SU-DHL-6 (cell line): Measurements from ENCODE around the gene PDLIM5.
"Not testable (repeated sequence)": the region's sequence is repeated elsewhere in the genome, so short reads cannot be mapped to it uniquely, and the experiment has no call there.

ENCODE experiments used
- H2AFZ ChIP-seq: fragments of 200-600 bp; sonication (generic); 2 replicates; pipeline ENCODE4 v1.6.1; 2014; ENCODE audit warnings: low read depth, mild to moderate bottlenecking, moderate library complexity, mixed read lengths, antibody characterized with exemption, low read length; ENCODE audit not compliant: severe bottlenecking
- H3F3A ChIP-seq: fragments of 200-600 bp; shearing (Covaris generic); 2 replicates; pipeline ENCODE4 v1.6.0; 2016; ENCODE audit warnings: antibody characterized with exemption, mild to moderate bottlenecking; ENCODE audit not compliant: insufficient read depth
- H3K27ac ChIP-seq: fragments of 200-600 bp; sonication (generic); 2 replicates; pipeline ENCODE4 v1.5.1; 2016; ENCODE audit warnings: low read depth, mild to moderate bottlenecking, low read length, moderate library complexity, mixed read lengths
- H3K27me3 ChIP-seq: fragments of 200-600 bp; sonication (generic), shearing (Covaris generic); 2 replicates; pipeline ENCODE4 v1.6.0; 2014; ENCODE audit warnings: mild to moderate bottlenecking, low read length
- H3K36me3 ChIP-seq: fragments of 200-600 bp; sonication (generic); 2 replicates; pipeline ENCODE4 v1.6.1; 2014; ENCODE audit warnings: mild to moderate bottlenecking, low read length, mixed read lengths
- H3K4me2 ChIP-seq: fragments of 300-600, 200-600 bp; shearing (Covaris generic), sonication (generic); 2 replicates; pipeline ENCODE4 v1.6.0; 2014; ENCODE audit warnings: low read length, low read depth, mild to moderate bottlenecking; ENCODE audit not compliant: poor library complexity, severe bottlenecking
- H3K4me3 ChIP-seq: fragments of 200-600 bp; sonication (generic); 2 replicates; pipeline ENCODE4 v1.5.1; 2014; ENCODE audit warnings: antibody characterized with exemption, low read length, mild to moderate bottlenecking, mixed read lengths; ENCODE audit not compliant: insufficient read depth, poor library complexity, severe bottlenecking
- H3K79me2 ChIP-seq: fragments of 200-600 bp; sonication (generic); 2 replicates; pipeline ENCODE4 v1.6.1; 2014; ENCODE audit warnings: mild to moderate bottlenecking, low read length, moderate library complexity; ENCODE audit not compliant: insufficient read depth
- H3K9ac ChIP-seq: fragments of 200-600 bp; sonication (generic); 2 replicates; pipeline ENCODE4 v1.7.0; 2014; ENCODE audit warnings: mild to moderate bottlenecking, low read length
- H3K9me2 ChIP-seq: fragments of 200-600 bp; sonication (generic); replicated peaks from 2 replicates; pipeline ENCODE4 v1.6.1; 2014; ENCODE audit warnings: low read length; ENCODE audit not compliant: insufficient read depth
- H3K9me3 ChIP-seq: fragments of 200-600 bp; sonication (generic); 2 replicates; pipeline ENCODE4 v1.6.1; 2014; ENCODE audit warnings: low read length, mixed read lengths; ENCODE audit not compliant: insufficient read depth
- H4K20me1 ChIP-seq: fragments of 200-600 bp; sonication (generic); 2 replicates; pipeline ENCODE4 v1.6.1; 2014; ENCODE audit warnings: low read depth, mild to moderate bottlenecking, antibody characterized with exemption, low read length, moderate library complexity, mixed read lengths
- CTCF ChIP-seq: fragments of 200-600 bp; sonication (generic); IDR thresholded peaks from one replicate; pipeline ENCODE4 v1.5.1; 2017; ENCODE audit warnings: antibody characterized with exemption, mild to moderate bottlenecking, low read length, moderate library complexity; ENCODE audit not compliant: insufficient read depth, poor library complexity, severe bottlenecking
- EZH2phosphoT487 ChIP-seq: fragments of 200-600 bp; sonication (generic), shearing (Covaris generic); conservative IDR thresholded peaks from 2 replicates; pipeline ENCODE4 v1.6.1; 2018; ENCODE audit warnings: mild to moderate bottlenecking, antibody characterized with exemption, low read length, moderate library complexity, mixed read lengths

The PDLIM5 gene

DNA sequence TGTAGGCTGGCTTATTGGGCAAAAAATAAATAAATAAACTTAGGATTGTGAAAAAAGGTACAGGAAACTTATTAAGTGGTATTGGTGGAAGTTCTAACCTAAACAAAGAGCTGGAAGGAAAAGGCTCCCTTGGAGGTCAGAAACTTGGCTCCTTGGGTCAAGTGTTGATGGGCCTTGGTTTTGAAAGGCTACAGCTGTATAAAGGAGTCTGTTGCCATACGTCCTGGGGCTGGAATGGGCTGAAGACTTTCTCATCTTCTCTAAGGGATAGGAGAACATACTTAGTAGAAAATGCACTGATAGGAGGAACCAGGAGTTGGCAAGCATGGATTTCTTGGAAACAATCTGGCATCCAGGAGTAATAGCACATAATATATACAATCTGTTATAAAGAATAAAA is 56.6 kb downstream of the PDLIM5 start:
- Histone ChIP-seq H3K4me3 (no peak overlapping the region), H3K9me3 (no peaks in the 10 kb centered on the region), H3K27me3 (no peaks in the 10 kb centered on the region), H3F3A (no peaks in the 10 kb centered on the region), H3K27ac (no peak overlapping the region), H3K79me2 (no peaks in the 10 kb centered on the region), H4K20me1 (no peaks in the 10 kb centered on the region), H3K9ac (no peak overlapping the region), H2AFZ (no peak overlapping the region), H3K36me3 (no peaks in the 10 kb centered on the region), H3K9me2 (no peaks in the 10 kb centered on the region), H3K4me2 (no peak overlapping the region)
- TF ChIP-seq EZH2phosphoT487 (no peak), CTCF (no peak)

DNA sequence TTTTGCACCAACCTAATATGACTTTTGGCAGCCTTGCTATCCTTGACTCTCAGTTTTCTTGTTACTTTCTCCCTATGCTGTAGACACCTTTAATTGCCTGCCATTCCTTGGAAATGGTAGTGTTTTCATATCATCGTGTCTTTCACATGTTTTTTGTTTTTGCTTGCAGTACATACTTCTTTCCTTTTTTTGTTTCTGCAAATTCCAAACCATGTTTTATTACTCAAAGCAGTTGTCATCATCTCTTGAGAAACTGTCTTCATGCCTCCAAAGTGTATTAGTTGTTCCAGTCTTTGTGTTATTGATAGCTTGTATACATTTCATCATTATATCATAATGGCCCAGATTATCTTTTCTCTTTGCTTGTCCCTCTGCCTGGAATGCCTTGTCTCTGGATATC is 57.1 kb downstream of the PDLIM5 start:
- H3K27me3 ChIP-seq, result no peaks in the 10 kb centered on the region
- no peak overlapping the region for H3K9ac ChIP-seq
- H3K27ac ChIP-seq, result no peak overlapping the region
- H2AFZ ChIP-seq, result no peak overlapping the region
- no peaks in the 10 kb centered on the region for H3K36me3 ChIP-seq
- H3F3A ChIP-seq, result no peaks in the 10 kb centered on the region
- H3K4me3 ChIP-seq, result no peak overlapping the region
- no peaks in the 10 kb centered on the region for H3K79me2 ChIP-seq
- no peaks in the 10 kb centered on the region for H3K9me3 ChIP-seq
- TF ChIP-seq CTCF (no peak), EZH2phosphoT487 (no peak)
- no peaks in the 10 kb centered on the region for H4K20me1 ChIP-seq
- H3K9me2 ChIP-seq, result no peaks in the 10 kb centered on the region
- no peak overlapping the region for H3K4me2 ChIP-seq

- Histone ChIP-seq H3K9ac (no peak overlapping the region), H3K9me2 (no peaks in the 10 kb centered on the region), H3K79me2 (no peaks in the 10 kb centered on the region), H4K20me1 (no peaks in the 10 kb centered on the region), H3K4me2 (no peak overlapping the region), H3F3A (no peaks in the 10 kb centered on the region), H3K27ac (no peak overlapping the region), H3K4me3 (no peak overlapping the region), H2AFZ (no peak overlapping the region), H3K36me3 (no peaks in the 10 kb centered on the region), H3K27me3 (no peaks in the 10 kb centered on the region), H3K9me3 (no peaks in the 10 kb centered on the region)
- TF ChIP-seq CTCF, result no peak
- no peak for TF ChIP-seq EZH2phosphoT487
Observed at GRCh38 chr4:94511591-94511990, 59.8 kb downstream of the PDLIM5 start.

- H3K4me2 ChIP-seq, H3F3A ChIP-seq, H4K20me1 ChIP-seq, H3K9ac ChIP-seq, H3K9me2 ChIP-seq, H3K9me3 ChIP-seq, H3K79me2 ChIP-seq, H3K27ac ChIP-seq, H3K27me3 ChIP-seq, H2AFZ ChIP-seq, H3K36me3 ChIP-seq, H3K4me3 ChIP-seq: not testable (repeated sequence)
Observed at GRCh38 chr4:94513532-94513931, 61.8 kb downstream of the PDLIM5 start.
